HEK293T (cell line): Measurements from ENCODE around the gene SUMO2.
"Not testable (repeated sequence)": the region's sequence is repeated elsewhere in the genome, so short reads cannot be mapped to it uniquely, and the experiment has no call there.

Experiments
- BHLHE40 ChIP-seq: fragments of 450-650 bp; IDR thresholded peaks from 2 replicates; pipeline ENCODE4 v1.6.1; 2016; ENCODE audit warnings: mild to moderate bottlenecking, moderate library complexity, borderline replicate concordance
- ELF4 ChIP-seq: fragments of 450-650 bp; IDR thresholded peaks from 2 replicates; pipeline ENCODE4 v1.6.1; 2017; ENCODE audit warnings: antibody characterized with exemption
- FOXM1 ChIP-seq: fragments of 450-650 bp; IDR thresholded peaks from 2 replicates; pipeline ENCODE4 v1.6.1; 2017; ENCODE audit warnings: mild to moderate bottlenecking, borderline replicate concordance
- L3MBTL2 ChIP-seq: fragments of 450-650 bp; conservative IDR thresholded peaks from 2 replicates; pipeline ENCODE4 v1.6.1; 2016; ENCODE audit warnings: mild to moderate bottlenecking
- NFRKB ChIP-seq: fragments of 450-650 bp; IDR thresholded peaks from 2 replicates; pipeline ENCODE4 v1.6.1; 2016; ENCODE audit warnings: mild to moderate bottlenecking, moderate library complexity
- SP1 ChIP-seq: fragments of 450-650 bp; IDR thresholded peaks from 2 replicates; pipeline ENCODE4 v1.6.1; 2017
- SUZ12 ChIP-seq: fragments of 450-650 bp; IDR thresholded peaks from 2 replicates; pipeline ENCODE4 v1.6.1; 2016; ENCODE audit warnings: mild to moderate bottlenecking
- TARDBP ChIP-seq: fragments of 450-650 bp; IDR thresholded peaks from 2 replicates; pipeline ENCODE4 v1.6.1; 2016

DNA sequence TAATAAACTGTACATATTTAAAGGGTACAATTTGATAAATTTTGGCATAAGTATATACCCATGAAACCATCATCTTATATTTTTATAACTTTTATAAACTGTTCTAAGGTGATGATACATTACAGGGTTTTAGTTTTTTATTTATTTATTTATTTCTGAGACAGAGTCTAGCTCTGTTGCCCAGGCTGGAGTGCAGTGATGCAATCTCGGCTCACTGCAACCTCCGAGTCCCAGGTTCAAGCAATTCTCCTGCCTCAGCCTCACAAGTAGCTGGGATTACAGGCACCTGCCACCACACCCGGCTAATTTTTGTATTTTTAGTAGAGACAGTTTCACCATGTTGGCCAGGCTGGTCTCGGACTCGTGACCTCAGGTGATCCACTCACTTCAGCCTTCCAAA, 54.8 kb downstream of the SUMO2 start:
- not testable (repeated sequence) for TF ChIP-seq SP1, ELF4, FOXM1, SUZ12, BHLHE40, L3MBTL2, TARDBP, NFRKB
